SK-N-SH treated with all-trans-retinoic acid at 6 μM for 48 hours (cell line): ENCODE measurements around the gene PRR12.

Experiments used
- ARNTL ChIP-seq: fragments of 450-650 bp; formaldehyde crosslinking; IDR thresholded peaks from 2 replicates; pipeline ENCODE4 v1.5.0; 2020; ENCODE audit warnings: low read depth, mild to moderate bottlenecking, moderate library complexity, borderline replicate concordance
- CSDC2 ChIP-seq: fragments of 250-450 bp; sonication (Bioruptor Pico); IDR thresholded peaks from 2 replicates; pipeline ENCODE4 v1.5.0; 2020; ENCODE audit warnings: mild to moderate bottlenecking, moderate library complexity
- SNAI2 ChIP-seq: fragments of 250-450 bp; sonication (Bioruptor Pico); IDR thresholded peaks from 2 replicates; pipeline ENCODE4 v1.5.0; 2020; ENCODE audit warnings: mild to moderate bottlenecking, moderate library complexity
- ZFP30 ChIP-seq: fragments of 450-650 bp; formaldehyde crosslinking; IDR thresholded peaks from 2 replicates; pipeline ENCODE4 v1.5.0; 2022; ENCODE audit warnings: mild to moderate bottlenecking, moderate library complexity

- no peak for TF ChIP-seq ARNTL (CRISPR knock-in tag)
- no peak for TF ChIP-seq CSDC2 (CRISPR knock-in tag)
- no peak for TF ChIP-seq SNAI2
- TF ChIP-seq ZFP30 = no peak
Measured at GRCh38 chr19:49574206-49574755, 16.7 kb upstream of the PRR12 start.
